K562 (cell line): Measurements from ENCODE around the gene RBFA. TPM values are rescaled to one million over a fixed set of nuclear protein-coding genes. Genes with fewer than 3 reads are reported as not detected.

Experiments used
- BHLHE40 ChIP-seq: IDR thresholded peaks from 2 replicates; pipeline ENCODE4 v1.6.1; 2011; ENCODE audit warnings: low read length, improper control_type of control experiment
- CREB1 ChIP-seq, 2 experiments: sonication (generic) in 1 of 2; formaldehyde crosslinking in 1 of 2; IDR thresholded peaks; 2 replicates each; pipeline versions ENCODE4 v1.6.1 to v1.8.0; 2012 to 2022; ENCODE audit warnings: inconsistent platforms in 1 of 2, mild to moderate bottlenecking in 1 of 2, missing genetic modification reagents in 1 of 2, moderate library complexity in 1 of 2
- DPF2 ChIP-seq: fragments of 450-650 bp; IDR thresholded peaks from 2 replicates; pipeline ENCODE4 v1.6.1; 2016
- KAT7 ChIP-seq: sonication (generic); formaldehyde crosslinking; IDR thresholded peaks from 2 replicates; pipeline ENCODE4 v1.8.0; 2022; ENCODE audit warnings: missing genetic modification reagents, mild to moderate bottlenecking, borderline replicate concordance
- MXI1 ChIP-seq: IDR thresholded peaks from 2 replicates; pipeline ENCODE4 v1.6.1; 2011; ENCODE audit warnings: low read depth, mild to moderate bottlenecking, improper control_type of control experiment, low read length
- PHF21A ChIP-seq: fragments of 450-650 bp; IDR thresholded peaks from 2 replicates; pipeline ENCODE4 v1.6.1; 2017; ENCODE audit warnings: low read depth, borderline replicate concordance
- PHF8 ChIP-seq: fragments of 200-600 bp; sonication (generic); IDR thresholded peaks from 2 replicates; pipeline ENCODE4 v1.6.1; 2012; ENCODE audit warnings: mixed run types, mild to moderate bottlenecking, inconsistent platforms, low read length, moderate library complexity, borderline replicate concordance
- POLR2AphosphoS5 ChIP-seq: IDR thresholded peaks from 2 replicates; pipeline ENCODE4 v1.6.1; 2011; ENCODE audit warnings: mild to moderate bottlenecking, low read depth, low read length, moderate library complexity; ENCODE audit not compliant: control insufficient read depth, insufficient read depth
- RBFOX2 ChIP-seq: fragments of 200-400 bp; formaldehyde crosslinking; IDR thresholded peaks from 2 replicates; pipeline ENCODE4 v1.6.1; 2017; ENCODE audit warnings: low read depth, mild to moderate bottlenecking, low read length, moderate library complexity
- RBM34 ChIP-seq: fragments of 200-400 bp; formaldehyde crosslinking; IDR thresholded peaks from 2 replicates; pipeline ENCODE4 v1.6.1; 2018; ENCODE audit warnings: low read length, borderline replicate concordance; ENCODE audit not compliant: insufficient read depth
- ZNF146 ChIP-seq: IDR thresholded peaks from one replicate; pipeline ENCODE4 v1.6.1; 2018; ENCODE audit warnings: missing compliant biosample characterization; ENCODE audit not compliant: unreplicated experiment
- ZNF436 ChIP-seq: fragments of 250-450, 450-650 bp; sonication (Bioruptor Pico); formaldehyde crosslinking; IDR thresholded peaks from 2 replicates; pipeline ENCODE4 v1.7.0; 2020; ENCODE audit warnings: mild to moderate bottlenecking
- ZNF79 ChIP-seq: fragments of 250-450 bp; sonication (Bioruptor Pico); IDR thresholded peaks from 2 replicates; pipeline ENCODE4 v1.4.0; 2020; ENCODE audit warnings: low read depth, mild to moderate bottlenecking, moderate library complexity
- polyA plus RNA-seq, 8 experiments: library from polyadenylated mRNA; depleted of rRNA in 4 of 8; stranded (reverse) in 5 of 8; unstranded in 3 of 8; fragments of >200 nt; fragmentation: Nextera tagmentation in 2 of 8; fragmentation: Illumina TruSeq in 1 of 8; extraction: Ambion mirVana in 2 of 8; extraction: Trizol in 1 of 8; gene quantifications; 2 replicates each; pipeline versions ENCODE4 v1.2.1 to v1.2.3, GENCODE V29; 2011 to 2014; ENCODE audit warnings: inconsistent platforms in 1 of 8, missing spikeins in 1 of 8
- total RNA-seq, 7 experiments: library from RNA; depleted of rRNA in 6 of 7; stranded (reverse); fragments of >200 nt in 6 of 7; fragmentation: Illumina TruSeq in 2 of 7; extraction: Trizol in 2 of 7; gene quantifications; 2 replicates each; pipeline versions ENCODE4 v1.2.1 to v1.2.3, GENCODE V29; 2011 to 2021; ENCODE audit warnings: low replicate concordance in 1 of 7
- TF ChIP-seq, protein P1 (sequence below), 2 experiments: fragments of 450-650 bp; conservative IDR thresholded peaks; 2 replicates each; pipeline ENCODE4 v1.6.1; 2017; ENCODE audit warnings: mild to moderate bottlenecking in 2 of 2, moderate library complexity in 2 of 2
- TF ChIP-seq, protein P2 (sequence below): conservative IDR thresholded peaks from 2 replicates; pipeline ENCODE4 v1.6.1; 2011; ENCODE audit warnings: low read depth, mild to moderate bottlenecking, low read length; ENCODE audit not compliant: control insufficient read depth
- TF ChIP-seq, protein P3 (sequence below), 2 experiments: fragments of 450-650 bp; IDR thresholded peaks; 2 replicates each; pipeline ENCODE4 v1.6.1; 2018; ENCODE audit warnings: mild to moderate bottlenecking in 2 of 2, low read depth in 1 of 2; ENCODE audit not compliant: partially characterized antibody in 2 of 2
- TF ChIP-seq, protein P4 (sequence below): fragments of 200-800 bp; sonication (Bioruptor generic); IDR thresholded peaks from 2 replicates; pipeline ENCODE4 v1.6.1; 2017; ENCODE audit warnings: missing genetic modification characterization, missing compliant biosample characterization

The RBFA gene
- total and polyA plus RNA-seq, 9 of the 15 experiments (the other 6 are each of a cell fraction or from before 2014, with no cell fraction given): 3.4 to 41.9 (median 25.8) TPM

DNA sequence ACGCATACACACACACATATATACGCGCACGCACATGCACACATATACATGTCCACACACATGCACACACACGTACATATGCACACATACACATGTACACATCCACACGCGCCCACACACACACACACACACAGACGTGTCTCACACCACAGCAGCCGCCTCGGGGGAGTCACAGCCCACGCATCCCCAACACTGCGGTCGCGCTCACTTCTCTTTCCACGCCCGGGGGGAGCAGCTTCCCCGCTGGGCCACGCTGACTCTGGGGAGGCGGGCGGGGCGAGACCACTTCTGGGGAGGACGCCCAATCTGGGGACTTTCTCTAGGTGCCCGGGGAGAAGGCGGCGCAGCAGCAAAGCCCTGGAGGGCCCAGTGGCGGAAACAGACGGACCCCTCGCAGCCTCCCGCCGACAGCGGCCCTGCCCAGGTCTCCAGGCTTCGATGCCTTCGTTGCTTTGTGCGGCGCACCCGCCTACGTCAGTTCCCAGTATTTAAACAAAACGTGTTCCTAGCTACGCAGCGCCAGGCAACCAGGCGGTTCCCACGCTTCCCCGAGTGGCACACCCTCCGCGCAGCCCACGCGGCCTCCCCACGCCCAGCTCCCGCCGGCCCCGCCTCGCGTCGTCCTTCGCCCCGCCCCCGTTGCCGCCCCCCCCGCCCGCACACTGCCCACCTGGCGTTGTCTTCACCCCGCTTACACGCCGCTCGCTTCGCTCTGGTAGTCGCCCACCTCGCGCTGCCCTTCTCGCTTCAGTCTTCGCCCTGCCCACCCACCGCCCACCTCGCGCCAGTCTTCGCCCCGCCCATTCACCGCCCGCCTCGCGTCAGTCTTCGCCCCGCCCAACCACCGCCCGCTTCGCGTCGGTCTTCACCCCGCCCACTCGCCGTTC lies 810 bp upstream of the RBFA start (continued):
- TF ChIP-seq, protein P1, sequence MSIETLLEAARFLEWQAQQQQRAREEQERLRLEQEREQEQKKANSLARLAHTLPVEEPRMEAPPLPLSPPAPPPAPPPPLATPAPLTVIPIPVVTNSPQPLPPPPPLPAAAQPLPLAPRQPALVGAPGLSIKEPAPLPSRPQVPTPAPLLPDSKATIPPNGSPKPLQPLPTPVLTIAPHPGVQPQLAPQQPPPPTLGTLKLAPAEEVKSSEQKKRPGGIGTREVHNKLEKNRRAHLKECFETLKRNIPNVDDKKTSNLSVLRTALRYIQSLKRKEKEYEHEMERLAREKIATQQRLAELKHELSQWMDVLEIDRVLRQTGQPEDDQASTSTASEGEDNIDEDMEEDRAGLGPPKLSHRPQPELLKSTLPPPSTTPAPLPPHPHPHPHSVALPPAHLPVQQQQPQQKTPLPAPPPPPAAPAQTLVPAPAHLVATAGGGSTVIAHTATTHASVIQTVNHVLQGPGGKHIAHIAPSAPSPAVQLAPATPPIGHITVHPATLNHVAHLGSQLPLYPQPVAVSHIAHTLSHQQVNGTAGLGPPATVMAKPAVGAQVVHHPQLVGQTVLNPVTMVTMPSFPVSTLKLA (conservative IDR thresholded peaks at IDR 0.05): peak; percentile 86 to 92
- TF ChIP-seq, protein P2, sequence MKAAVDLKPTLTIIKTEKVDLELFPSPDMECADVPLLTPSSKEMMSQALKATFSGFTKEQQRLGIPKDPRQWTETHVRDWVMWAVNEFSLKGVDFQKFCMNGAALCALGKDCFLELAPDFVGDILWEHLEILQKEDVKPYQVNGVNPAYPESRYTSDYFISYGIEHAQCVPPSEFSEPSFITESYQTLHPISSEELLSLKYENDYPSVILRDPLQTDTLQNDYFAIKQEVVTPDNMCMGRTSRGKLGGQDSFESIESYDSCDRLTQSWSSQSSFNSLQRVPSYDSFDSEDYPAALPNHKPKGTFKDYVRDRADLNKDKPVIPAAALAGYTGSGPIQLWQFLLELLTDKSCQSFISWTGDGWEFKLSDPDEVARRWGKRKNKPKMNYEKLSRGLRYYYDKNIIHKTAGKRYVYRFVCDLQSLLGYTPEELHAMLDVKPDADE: no peak
- no peak for TF ChIP-seq POLR2AphosphoS5
- TF ChIP-seq RBM34: no peak
- TF ChIP-seq ZNF146: no peak
- TF ChIP-seq ZNF436 (CRISPR knock-in tag): no peak
- peak; percentile 53; the same call in 1 of the 2 replicates for TF ChIP-seq RBFOX2
- peak; percentile 0; the same call in 1 of the 2 replicates for TF ChIP-seq CREB1 (IDR thresholded peaks at IDR 0.05)
- no peak for TF ChIP-seq CREB1 (CRISPR knock-in tag; IDR thresholded peaks at IDR 0.05)
- TF ChIP-seq MXI1: peak; percentile 37; the same call in 1 of the 2 replicates
- no peak for TF ChIP-seq KAT7 (CRISPR knock-in tag)
- no peak for TF ChIP-seq PHF21A
- TF ChIP-seq, protein P3, sequence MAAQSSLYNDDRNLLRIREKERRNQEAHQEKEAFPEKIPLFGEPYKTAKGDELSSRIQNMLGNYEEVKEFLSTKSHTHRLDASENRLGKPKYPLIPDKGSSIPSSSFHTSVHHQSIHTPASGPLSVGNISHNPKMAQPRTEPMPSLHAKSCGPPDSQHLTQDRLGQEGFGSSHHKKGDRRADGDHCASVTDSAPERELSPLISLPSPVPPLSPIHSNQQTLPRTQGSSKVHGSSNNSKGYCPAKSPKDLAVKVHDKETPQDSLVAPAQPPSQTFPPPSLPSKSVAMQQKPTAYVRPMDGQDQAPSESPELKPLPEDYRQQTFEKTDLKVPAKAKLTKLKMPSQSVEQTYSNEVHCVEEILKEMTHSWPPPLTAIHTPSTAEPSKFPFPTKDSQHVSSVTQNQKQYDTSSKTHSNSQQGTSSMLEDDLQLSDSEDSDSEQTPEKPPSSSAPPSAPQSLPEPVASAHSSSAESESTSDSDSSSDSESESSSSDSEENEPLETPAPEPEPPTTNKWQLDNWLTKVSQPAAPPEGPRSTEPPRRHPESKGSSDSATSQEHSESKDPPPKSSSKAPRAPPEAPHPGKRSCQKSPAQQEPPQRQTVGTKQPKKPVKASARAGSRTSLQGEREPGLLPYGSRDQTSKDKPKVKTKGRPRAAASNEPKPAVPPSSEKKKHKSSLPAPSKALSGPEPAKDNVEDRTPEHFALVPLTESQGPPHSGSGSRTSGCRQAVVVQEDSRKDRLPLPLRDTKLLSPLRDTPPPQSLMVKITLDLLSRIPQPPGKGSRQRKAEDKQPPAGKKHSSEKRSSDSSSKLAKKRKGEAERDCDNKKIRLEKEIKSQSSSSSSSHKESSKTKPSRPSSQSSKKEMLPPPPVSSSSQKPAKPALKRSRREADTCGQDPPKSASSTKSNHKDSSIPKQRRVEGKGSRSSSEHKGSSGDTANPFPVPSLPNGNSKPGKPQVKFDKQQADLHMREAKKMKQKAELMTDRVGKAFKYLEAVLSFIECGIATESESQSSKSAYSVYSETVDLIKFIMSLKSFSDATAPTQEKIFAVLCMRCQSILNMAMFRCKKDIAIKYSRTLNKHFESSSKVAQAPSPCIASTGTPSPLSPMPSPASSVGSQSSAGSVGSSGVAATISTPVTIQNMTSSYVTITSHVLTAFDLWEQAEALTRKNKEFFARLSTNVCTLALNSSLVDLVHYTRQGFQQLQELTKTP (IDR thresholded peaks at IDR 0.05; ENCODE audit: low read depth in 1 of 2, partially characterized antibody in 2 of 2): no peak
- no peak for TF ChIP-seq ZNF79 (CRISPR knock-in tag)
- TF ChIP-seq, protein P4, sequence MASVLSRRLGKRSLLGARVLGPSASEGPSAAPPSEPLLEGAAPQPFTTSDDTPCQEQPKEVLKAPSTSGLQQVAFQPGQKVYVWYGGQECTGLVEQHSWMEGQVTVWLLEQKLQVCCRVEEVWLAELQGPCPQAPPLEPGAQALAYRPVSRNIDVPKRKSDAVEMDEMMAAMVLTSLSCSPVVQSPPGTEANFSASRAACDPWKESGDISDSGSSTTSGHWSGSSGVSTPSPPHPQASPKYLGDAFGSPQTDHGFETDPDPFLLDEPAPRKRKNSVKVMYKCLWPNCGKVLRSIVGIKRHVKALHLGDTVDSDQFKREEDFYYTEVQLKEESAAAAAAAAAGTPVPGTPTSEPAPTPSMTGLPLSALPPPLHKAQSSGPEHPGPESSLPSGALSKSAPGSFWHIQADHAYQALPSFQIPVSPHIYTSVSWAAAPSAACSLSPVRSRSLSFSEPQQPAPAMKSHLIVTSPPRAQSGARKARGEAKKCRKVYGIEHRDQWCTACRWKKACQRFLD (CRISPR knock-in tag): no peak
- no peak for TF ChIP-seq DPF2
- TF ChIP-seq PHF8: peak; percentile 50; the same call in 1 of the 2 replicates
- TF ChIP-seq BHLHE40: 0 out of 2 replicates have a peak, but pooled peaks have one; percentile 7
